ENCODE measurements around the gene BTNL2. TPM values are rescaled to one million over a fixed set of nuclear protein-coding genes. Genes with fewer than 3 reads are reported as not detected.

The BTNL2 gene
- total and polyA plus RNA-seq, 2 of the 13 experiments (the other 11 are each of a cell fraction or from before 2014, with no cell fraction given) = not detected

GRCh38 chr6:32387589-32388340, 19.2 kb downstream of the BTNL2 start:
- Histone ChIP-seq H3K9ac (ENCODE audit: insufficient read depth, low read depth, low read length) (no peak overlapping the region), H2AFZ (ENCODE audit: low read length) (no peak overlapping the region), H4K20me1 (ENCODE audit: insufficient read depth, low read length) (no peaks in the 10 kb centered on the region), H3K4me1 (ENCODE audit: insufficient read depth, low read length) (no peaks in the 10 kb centered on the region), H3K79me2 (ENCODE audit: insufficient read depth, low read length) (no peaks in the 10 kb centered on the region), H3K36me3 (replicated peaks in 1 of 2; ENCODE audit: control insufficient read depth in 1 of 2, insufficient read depth in 2 of 2, low read length in 2 of 2) (no peaks in the 10 kb centered on the region), H3K9me3 (ENCODE audit: low read length) (no peaks in the 10 kb centered on the region), H3K27me3 (ENCODE audit: control insufficient read depth in 1 of 2, insufficient read depth in 2 of 2, low read length in 2 of 2) (peaks cover 0 to 7% of the 10 kb centered on the region in 2 experiments; a peak in 2 of 5 replicates), H3K4me3 (replicated peaks in 1 of 3; ENCODE audit: insufficient read depth in 1 of 3, low read depth in 2 of 3, low read length in 3 of 3) (no peak overlapping the region), H3K4me2 (ENCODE audit: low read depth, low read length) (no peak overlapping the region), H3K27ac (ENCODE audit: extremely low read length, insufficient read depth, low read length) (no peak overlapping the region)
- ChIA-PET CTCF (ENCODE audit: low intra/inter-chr PET ratio, low total read pairs) (no interaction called here), POLR2A (no interaction called here)
- FAIRE-seq (no peak), DNase-seq (ENCODE audit: low spot score) (no peak), ATAC-seq (no peak)
- TF ChIP-seq SMAD3 (CRISPR knock-in tag; IDR thresholded peaks at IDR 0.05) = no peak
- no peak for TF ChIP-seq ZNF724P (CRISPR knock-in tag; IDR thresholded peaks at IDR 0.05; ENCODE audit: borderline replicate concordance)
- TF ChIP-seq ZNF550 (CRISPR knock-in tag; IDR thresholded peaks at IDR 0.05; ENCODE audit: borderline replicate concordance) = no peak
- TF ChIP-seq ZFAT (CRISPR knock-in tag; conservative IDR thresholded peaks at IDR 0.05) = no peak
- no peak for TF ChIP-seq FIP1L1 (IDR thresholded peaks at IDR 0.05; ENCODE audit: borderline replicate concordance, insufficient read depth, low read depth, low read length)
- no peak for TF ChIP-seq ZNF75D (CRISPR knock-in tag; IDR thresholded peaks at IDR 0.05; ENCODE audit: borderline replicate concordance)
- no peak for TF ChIP-seq ZHX1 (CRISPR knock-in tag; IDR thresholded peaks at IDR 0.05; ENCODE audit: low read depth)
- TF ChIP-seq ARID4A (CRISPR knock-in tag; IDR thresholded peaks at IDR 0.05; ENCODE audit: borderline replicate concordance) = no peak
- TF ChIP-seq MEIS2 (CRISPR knock-in tag; IDR thresholded peaks at IDR 0.05) = no peak
- no peak for TF ChIP-seq ZNF382 (CRISPR knock-in tag; IDR thresholded peaks at IDR 0.05; ENCODE audit: borderline replicate concordance)
- no peak for TF ChIP-seq TBL1XR1 (IDR thresholded peaks at IDR 0.05; ENCODE audit: borderline replicate concordance, low read length, partially characterized antibody)
- no peak for TF ChIP-seq NCOR1 (IDR thresholded peaks at IDR 0.05; ENCODE audit: borderline replicate concordance, low read length)
- TF ChIP-seq DR1 (CRISPR knock-in tag; IDR thresholded peaks at IDR 0.05) = no peak
- no peak for TF ChIP-seq PAF1 (CRISPR knock-in tag; IDR thresholded peaks at IDR 0.05)
- TF ChIP-seq ZNF598 (CRISPR knock-in tag; IDR thresholded peaks at IDR 0.05; ENCODE audit: borderline replicate concordance) = no peak
- TF ChIP-seq IKZF1 (IDR thresholded peaks at IDR 0.05) = no peak
- no peak for TF ChIP-seq CREB3 (CRISPR knock-in tag; IDR thresholded peaks at IDR 0.05)
- in situ Hi-C loops (cut with HindIII; ENCODE audit: extremely low pct_ligation_motif_present, low pct_unique_long_range_greater_than_20kb) (no loop called here), intact Hi-C loops (cut with micrococcal nuclease; ENCODE audit: unreplicated experiment) (no loop called here)
- no TSS peak for BruUV-seq (replicated peaks)
- WGBS (ENCODE audit: low lambda C conversion rate) = 16% methylated on average over 6 of the region's 6 CpGs
